Mesenchymal stem cell (in vitro differentiated cells and primary cell): ENCODE results near the gene ABCA4.

ENCODE experiments used
- DNase-seq: peaks from one replicate; pipeline ENCODE4 v3.0.0-alpha.2; 2013
- H2AFZ ChIP-seq: one replicate; pipeline ENCODE4 v1.6.1; 2013; ENCODE audit warnings: low read depth, mild to moderate bottlenecking, control low read depth, inconsistent platforms, low read length, moderate library complexity
- H2AK5ac ChIP-seq: 2 replicates; pipeline ENCODE4 v1.6.1; 2013; ENCODE audit warnings: low read length, moderate library complexity, mild to moderate bottlenecking, inconsistent platforms; ENCODE audit not compliant: severe bottlenecking
- H2BK120ac ChIP-seq: one replicate; pipeline ENCODE4 v1.6.1; 2013; ENCODE audit warnings: low read depth, mild to moderate bottlenecking, inconsistent platforms, low read length, moderate library complexity
- H2BK12ac ChIP-seq, 2 experiments: one replicate each; pipeline ENCODE4 v1.6.1; 2013; ENCODE audit warnings: inconsistent platforms in 2 of 2, low read length in 2 of 2, mild to moderate bottlenecking in 2 of 2, moderate library complexity in 2 of 2, control low read depth in 1 of 2
- H2BK15ac ChIP-seq: one replicate; pipeline ENCODE4 v1.6.1; 2013; ENCODE audit warnings: mild to moderate bottlenecking, low read depth, inconsistent platforms; ENCODE audit not compliant: poor library complexity, severe bottlenecking
- H2BK5ac ChIP-seq: 2 replicates; pipeline ENCODE4 v1.6.1; 2013; ENCODE audit warnings: low read depth, mild to moderate bottlenecking, low read length, control low read depth, inconsistent platforms; ENCODE audit not compliant: poor library complexity, severe bottlenecking
- H3K14ac ChIP-seq, 2 experiments: one replicate each; pipeline ENCODE4 v1.6.1; 2013; ENCODE audit warnings: inconsistent platforms in 2 of 2, low read length in 2 of 2, control low read depth in 1 of 2, mild to moderate bottlenecking in 1 of 2, moderate library complexity in 1 of 2
- H3K18ac ChIP-seq, 2 experiments: one replicate each; pipeline ENCODE4 v1.6.1; 2013; ENCODE audit warnings: inconsistent platforms in 2 of 2, low read length in 2 of 2, control low read depth in 1 of 2, low read depth in 1 of 2, mild to moderate bottlenecking in 1 of 2
- H3K23ac ChIP-seq, 2 experiments: one replicate each; pipeline ENCODE4 v1.6.1; 2013; ENCODE audit warnings: inconsistent platforms in 2 of 2, low read length in 2 of 2, mild to moderate bottlenecking in 2 of 2, moderate library complexity in 2 of 2, control low read depth in 1 of 2
- H3K27ac ChIP-seq: 2 replicates; pipeline ENCODE4 v1.5.1; 2013; ENCODE audit warnings: mild to moderate bottlenecking, moderate library complexity, low read length, control low read depth, inconsistent platforms; ENCODE audit not compliant: poor library complexity, severe bottlenecking
- H3K27me3 ChIP-seq, 2 experiments: 2 replicates each; pipeline versions ENCODE4 v1.6.1 to v1.7.0; 2013; ENCODE audit warnings: low read length in 2 of 2, mild to moderate bottlenecking in 2 of 2, moderate library complexity in 2 of 2, control low read depth in 1 of 2, inconsistent platforms in 1 of 2; ENCODE audit not compliant: control insufficient read depth in 1 of 2, insufficient read depth in 1 of 2
- H3K36me3 ChIP-seq, 2 experiments: 2 replicates each; pipeline versions ENCODE4 v1.6.1 to v1.7.0; 2013; ENCODE audit warnings: low read length in 2 of 2, control low read depth in 1 of 2, inconsistent platforms in 1 of 2, low read depth in 1 of 2, mild to moderate bottlenecking in 1 of 2; ENCODE audit not compliant: insufficient read depth in 2 of 2, control insufficient read depth in 1 of 2
- H3K4ac ChIP-seq, 2 experiments: one replicate each; pipeline ENCODE4 v1.6.1; 2013; ENCODE audit warnings: inconsistent platforms in 2 of 2, low read length in 2 of 2, mild to moderate bottlenecking in 2 of 2, moderate library complexity in 2 of 2, control low read depth in 1 of 2, low read depth in 1 of 2
- H3K4me1 ChIP-seq: 2 replicates; pipeline ENCODE4 v1.6.1; 2013; ENCODE audit warnings: low read depth, low read length, control low read depth; ENCODE audit not compliant: control insufficient read depth, insufficient read depth
- H3K4me2 ChIP-seq: 2 replicates; pipeline ENCODE4 v1.6.1; 2013; ENCODE audit warnings: low read length, mild to moderate bottlenecking, inconsistent platforms; ENCODE audit not compliant: poor library complexity, severe bottlenecking
- H3K4me3 ChIP-seq, 2 experiments: 2 replicates each; pipeline versions ENCODE4 v1.5.1 to v1.7.0; 2013; ENCODE audit warnings: low read length in 2 of 2, mild to moderate bottlenecking in 2 of 2, control low read depth in 1 of 2, low read depth in 1 of 2; ENCODE audit not compliant: insufficient read depth in 1 of 2
- H3K79me1 ChIP-seq: replicated peaks from 2 replicates; pipeline ENCODE4 v1.6.1; 2013; ENCODE audit warnings: mild to moderate bottlenecking, control low read depth, low read length, inconsistent platforms; ENCODE audit not compliant: poor library complexity, severe bottlenecking
- H3K9ac ChIP-seq: 2 replicates; pipeline ENCODE4 v1.7.0; 2013; ENCODE audit warnings: mild to moderate bottlenecking, low read length, moderate library complexity
- H3K9me3 ChIP-seq: 2 replicates; pipeline ENCODE4 v1.7.0; 2013; ENCODE audit warnings: mild to moderate bottlenecking, low read length; ENCODE audit not compliant: control insufficient read depth
- H4K8ac ChIP-seq: one replicate; pipeline ENCODE4 v1.6.1; 2013; ENCODE audit warnings: inconsistent platforms, mild to moderate bottlenecking, low read length, moderate library complexity
- H4K91ac ChIP-seq: one replicate; pipeline ENCODE4 v1.6.1; 2013; ENCODE audit warnings: mild to moderate bottlenecking, low read length, inconsistent platforms
- WGBS: methylation state at CpG from one replicate; pipeline ENCODE4 v1.1.7; 2013; ENCODE audit warnings: mixed read lengths; 5-methylcytosine and 5-hydroxymethylcytosine counted together

ABCA4 gene

DNA sequence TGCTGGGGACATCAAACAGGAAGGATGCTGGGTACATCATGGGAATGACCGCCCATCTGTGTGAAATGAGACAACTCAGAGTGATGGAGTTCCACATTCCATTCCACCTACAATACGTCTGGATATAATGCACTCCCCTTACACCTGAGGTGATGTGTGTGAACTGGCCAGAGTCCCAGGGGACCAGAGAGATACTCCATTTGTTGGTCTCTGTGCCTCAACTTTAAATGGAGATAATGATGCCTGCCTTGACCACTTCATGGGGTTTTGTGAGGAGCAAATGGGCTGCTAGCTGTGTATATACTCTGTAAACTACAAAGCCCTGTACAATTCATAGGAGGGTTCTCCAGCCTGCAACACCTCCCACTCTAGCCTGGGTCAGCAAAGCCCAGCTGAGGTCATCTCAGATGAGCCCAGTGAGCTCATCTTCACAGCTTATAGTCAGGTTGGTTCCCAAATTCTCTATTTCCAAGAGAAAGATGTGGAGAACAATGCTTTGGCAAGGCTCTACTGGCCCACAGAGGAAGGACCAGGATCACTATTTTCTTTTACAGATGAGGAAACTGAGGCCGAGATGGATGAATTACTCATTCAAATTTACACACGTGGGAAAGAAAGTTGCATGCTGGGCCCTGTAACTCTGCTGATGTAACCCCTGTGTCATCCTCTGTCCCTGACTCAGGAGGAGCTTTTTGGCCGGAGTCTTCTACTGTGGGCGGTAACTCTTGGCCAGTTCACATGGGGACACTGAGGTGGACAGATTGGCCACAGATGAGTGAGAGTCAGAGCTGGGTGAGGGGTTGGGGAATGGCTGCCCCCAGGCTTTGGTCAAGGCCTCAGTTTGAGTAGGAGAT is 106.1 kb downstream of the ABCA4 start:
- WGBS: 94% methylated on average over 4 of the region's 6 CpGs

DNA sequence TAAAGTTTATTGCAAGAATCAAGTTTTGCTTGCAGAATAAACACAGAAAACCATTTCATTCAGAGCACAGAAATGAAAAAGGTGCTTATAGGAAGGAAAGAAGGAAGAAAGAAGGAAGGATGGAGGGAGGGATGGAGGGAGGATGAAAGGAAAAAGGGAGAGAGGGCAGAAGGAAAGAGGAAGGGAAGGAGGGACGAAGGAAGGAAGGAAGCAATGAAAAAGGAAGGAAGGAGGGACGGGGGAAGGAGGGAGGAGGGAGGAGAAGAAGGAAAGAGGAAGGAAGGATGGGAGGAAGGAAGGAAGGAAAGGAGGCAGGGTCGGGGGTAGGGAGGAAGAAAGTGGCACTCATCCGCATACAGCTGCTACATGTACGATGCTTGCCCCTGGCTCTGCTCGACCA is 106.9 kb downstream of the ABCA4 start:
- Histone ChIP-seq H3K9ac (no peak overlapping the region), H2BK120ac (no peak overlapping the region), H3K27me3 (no peaks in the 10 kb centered on the region), H3K14ac (no peak overlapping the region), H3K23ac (no peak overlapping the region), H3K79me1 (no peaks in the 10 kb centered on the region), H2AFZ (no peak overlapping the region), H3K4me2 (no peak overlapping the region), H3K9me3 (no peaks in the 10 kb centered on the region), H4K91ac (no peak overlapping the region), H2BK15ac (no peak overlapping the region), H2BK5ac (no peak overlapping the region), H3K4me1 (peaks cover 13% of the 10 kb centered on the region), H3K4me3 (no peak overlapping the region), H3K36me3 (no peaks in the 10 kb centered on the region), H4K8ac (no peak overlapping the region), H3K4ac (no peak overlapping the region), H2BK12ac (no peak overlapping the region), H3K18ac (no peak overlapping the region), H3K27ac (no peak overlapping the region), H2AK5ac (no peak overlapping the region)
- no peak for DNase-seq
- 95% methylated on average over 5 of the region's 6 CpGs for WGBS

More for the DNA sequence above, 106.1 kb downstream of the ABCA4 start:
- no peak overlapping the region for H2BK5ac ChIP-seq
- H4K8ac ChIP-seq: no peak overlapping the region
- H4K91ac ChIP-seq: no peak overlapping the region
- H3K36me3 ChIP-seq: no peaks in the 10 kb centered on the region
- H3K4me2 ChIP-seq: no peak overlapping the region
- H2BK12ac ChIP-seq: peak overlapping the region in 1 of 2 experiments; percentile 14
- H3K4me1 ChIP-seq: peaks cover 14% of the 10 kb centered on the region
- H2AFZ ChIP-seq: no peak overlapping the region
- H3K9ac ChIP-seq: peak overlapping the region; percentile 9
- no peak overlapping the region for H2BK15ac ChIP-seq
- H2AK5ac ChIP-seq: no peak overlapping the region
- H3K27me3 ChIP-seq: no peaks in the 10 kb centered on the region
- no peaks in the 10 kb centered on the region for H3K9me3 ChIP-seq
- H3K14ac ChIP-seq: no peak overlapping the region
- no peak overlapping the region for H3K4ac ChIP-seq
- DNase-seq: no peak
- no peak overlapping the region for H3K23ac ChIP-seq
- H3K18ac ChIP-seq: no peak overlapping the region
- H3K27ac ChIP-seq: no peak overlapping the region
- H2BK120ac ChIP-seq: no peak overlapping the region
- no peak overlapping the region for H3K4me3 ChIP-seq
- no peaks in the 10 kb centered on the region for H3K79me1 ChIP-seq

DNA sequence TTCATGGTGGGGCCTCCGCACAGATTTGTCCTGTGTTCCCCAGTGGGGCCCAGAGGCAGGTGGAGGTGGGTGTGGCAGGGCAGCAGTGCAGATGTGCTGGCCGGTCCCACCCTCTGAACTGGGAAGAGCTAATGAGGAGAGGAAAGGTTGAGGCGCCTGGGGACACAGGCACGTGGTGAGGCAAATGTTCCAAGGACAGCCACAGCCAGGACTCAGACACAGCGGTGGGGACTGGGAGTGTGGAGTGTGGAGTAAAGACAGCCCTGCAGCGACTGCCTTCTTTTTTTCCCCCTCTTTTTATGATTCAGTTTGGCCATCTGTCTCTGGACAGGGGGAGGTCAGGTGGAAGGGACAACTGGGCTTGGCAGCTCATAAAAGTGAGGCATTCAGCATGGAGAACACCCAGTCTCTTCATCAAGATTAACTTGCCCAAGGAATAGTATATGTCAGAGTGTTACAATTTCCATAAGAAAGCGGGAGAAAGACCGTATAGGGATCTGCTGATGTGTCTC is 107.5 kb downstream of the ABCA4 start:
- Histone ChIP-seq H3K9me3 (no peaks in the 10 kb centered on the region), H3K4me3 (no peak overlapping the region), H3K36me3 (no peaks in the 10 kb centered on the region), H3K79me1 (no peaks in the 10 kb centered on the region), H3K23ac (no peak overlapping the region), H2BK15ac (no peak overlapping the region), H4K8ac (peak overlapping the region; percentile 21), H2BK5ac (no peak overlapping the region), H3K4ac (no peak overlapping the region), H3K9ac (no peak overlapping the region), H3K4me2 (no peak overlapping the region), H3K14ac (no peak overlapping the region), H3K27me3 (no peaks in the 10 kb centered on the region), H2BK120ac (no peak overlapping the region), H3K18ac (peak overlapping the region; percentile 15 to 63), H2AFZ (no peak overlapping the region), H4K91ac (peak overlapping the region; percentile 20), H2AK5ac (no peak overlapping the region), H3K27ac (no peak overlapping the region), H3K4me1 (peaks cover 13% of the 10 kb centered on the region), H2BK12ac (no peak overlapping the region)
- WGBS: 78% methylated on average over 7 of the region's 8 CpGs
- DNase-seq: no peak

DNA sequence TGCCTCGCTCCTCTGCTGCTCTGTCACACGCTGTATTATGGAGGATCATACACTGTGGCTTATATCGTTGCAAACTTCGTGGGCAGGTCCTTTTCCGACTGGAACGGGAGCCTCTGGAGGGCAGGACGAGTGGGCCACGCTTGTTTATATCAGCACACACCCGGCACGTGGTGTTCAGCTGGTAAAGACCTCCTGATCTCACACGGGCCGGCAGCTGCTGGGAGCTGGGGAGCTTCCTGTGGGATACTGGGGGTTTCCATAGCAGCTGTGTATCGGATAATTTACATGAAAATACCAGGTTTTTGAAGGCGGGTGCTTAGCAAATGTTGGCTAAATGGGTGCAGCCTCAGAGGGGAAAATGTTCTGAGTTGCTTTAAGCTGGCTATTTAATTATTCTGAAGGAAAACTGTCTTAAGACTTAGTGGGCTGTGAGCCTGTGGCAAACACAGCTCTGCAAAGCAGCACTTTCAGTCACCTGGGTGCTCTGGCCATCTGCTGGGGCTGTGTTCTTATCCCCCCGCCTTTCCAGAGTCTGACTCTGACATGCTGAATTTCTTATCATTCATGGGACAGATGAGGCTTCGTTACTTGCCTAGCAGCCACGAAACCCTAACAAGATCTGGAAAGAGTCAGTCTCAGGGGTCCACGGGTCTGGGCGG is 108.1 kb downstream of the ABCA4 start:
- H2BK12ac ChIP-seq: peak overlapping the region; percentile 42 to 44
- no peak overlapping the region for H2BK15ac ChIP-seq
- no peak overlapping the region for H2BK120ac ChIP-seq
- no peak overlapping the region for H3K14ac ChIP-seq
- no peak for DNase-seq
- no peaks in the 10 kb centered on the region for H3K36me3 ChIP-seq
- peak overlapping the region; percentile 46 for H4K8ac ChIP-seq
- 39% methylated on average over 19 of the region's 19 CpGs for WGBS
- no peaks in the 10 kb centered on the region for H3K79me1 ChIP-seq
- H3K4me2 ChIP-seq: no peak overlapping the region
- no peak overlapping the region for H3K23ac ChIP-seq
- H3K27me3 ChIP-seq: no peaks in the 10 kb centered on the region
- H2AK5ac ChIP-seq: no peak overlapping the region
- H3K18ac ChIP-seq: peak overlapping the region; percentile 15 to 63
- no peak overlapping the region for H3K27ac ChIP-seq
- no peak overlapping the region for H3K9ac ChIP-seq
- peak overlapping the region; percentile 20 for H4K91ac ChIP-seq
- no peak overlapping the region for H3K4ac ChIP-seq
- H3K4me3 ChIP-seq: no peak overlapping the region
- H3K4me1 ChIP-seq: peaks cover 13% of the 10 kb centered on the region
- no peaks in the 10 kb centered on the region for H3K9me3 ChIP-seq
- H2AFZ ChIP-seq: peak overlapping the region; percentile 56
- no peak overlapping the region for H2BK5ac ChIP-seq
